ENCODE results near the gene IL27RA. TPM values are rescaled to one million over a fixed set of nuclear protein-coding genes. Genes with fewer than 3 reads are reported as not detected.
"Not testable (repeated sequence)": the region's sequence is repeated elsewhere in the genome, so short reads cannot be mapped to it uniquely, and the experiment has no call there.

Gene IL27RA
- polyA plus RNA-seq, 3 donors: 2.7 to 8.5 (median 2.9) TPM

GRCh38 chr19:14022469-14022868 is 9.1 kb upstream of the IL27RA start:
- H3K27ac ChIP-seq (ENCODE audit: low read depth, low read length): no peak overlapping the region
- WGBS, 3 donors: 79 to 88% (median 84%) methylated on average over 4 of the region's 4 CpGs

- WGBS, 3 donors: 50 to 55% (median 53%) methylated on average over 9 of the region's 9 CpGs
- no peak overlapping the region for H3K27ac ChIP-seq (ENCODE audit: low read depth, low read length)
Measured at GRCh38 chr19:14023404-14024235, 7.9 kb upstream of the IL27RA start.

- H3K27ac ChIP-seq (ENCODE audit: low read depth, low read length): not testable (repeated sequence)
- 87 to 90% (median 89%) methylated on average over 5 of the region's 5 CpGs for WGBS, 3 donors
Measured at GRCh38 chr19:14026652-14027192, 4.8 kb upstream of the IL27RA start.

- H3K27ac ChIP-seq (ENCODE audit: low read depth, low read length): no peak within 1 kb of the TSS
- 60 to 79% (median 71%) methylated on average over 24 of the region's 24 CpGs for WGBS, 3 donors
Measured at GRCh38 chr19:14027856-14028450, 3.6 kb upstream of the IL27RA start, which contains the start of gene RLN3. TSS of gene RLN3 (plus strand) at chr19:14028148. CDS start at chr19:14028205, 57 bp downstream.

DNA sequence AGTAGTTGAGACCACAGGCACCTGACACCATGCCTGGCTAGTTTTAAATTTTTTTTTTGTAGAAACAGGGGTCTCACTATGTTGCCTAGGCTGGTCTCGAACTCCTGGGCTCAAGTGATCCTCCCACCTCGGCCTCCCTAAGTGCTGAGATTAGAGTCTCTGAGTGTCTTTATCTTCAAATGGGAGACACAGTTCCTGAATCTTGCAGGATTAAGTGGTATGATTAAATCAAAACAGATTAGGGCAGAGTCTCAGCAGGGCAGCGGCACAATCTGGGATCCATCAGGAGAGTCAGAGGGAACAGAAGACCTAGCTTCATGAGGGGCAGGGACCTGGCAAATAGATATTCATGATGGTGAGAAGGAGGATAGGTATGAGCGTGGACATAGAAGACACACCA is 2.7 kb upstream of the IL27RA start:
- no peak overlapping the region for H3K27ac ChIP-seq (ENCODE audit: low read depth, low read length)
- WGBS, 3 donors: 73 to 80% (median 79%) methylated on average over 4 of the region's 4 CpGs

DNA sequence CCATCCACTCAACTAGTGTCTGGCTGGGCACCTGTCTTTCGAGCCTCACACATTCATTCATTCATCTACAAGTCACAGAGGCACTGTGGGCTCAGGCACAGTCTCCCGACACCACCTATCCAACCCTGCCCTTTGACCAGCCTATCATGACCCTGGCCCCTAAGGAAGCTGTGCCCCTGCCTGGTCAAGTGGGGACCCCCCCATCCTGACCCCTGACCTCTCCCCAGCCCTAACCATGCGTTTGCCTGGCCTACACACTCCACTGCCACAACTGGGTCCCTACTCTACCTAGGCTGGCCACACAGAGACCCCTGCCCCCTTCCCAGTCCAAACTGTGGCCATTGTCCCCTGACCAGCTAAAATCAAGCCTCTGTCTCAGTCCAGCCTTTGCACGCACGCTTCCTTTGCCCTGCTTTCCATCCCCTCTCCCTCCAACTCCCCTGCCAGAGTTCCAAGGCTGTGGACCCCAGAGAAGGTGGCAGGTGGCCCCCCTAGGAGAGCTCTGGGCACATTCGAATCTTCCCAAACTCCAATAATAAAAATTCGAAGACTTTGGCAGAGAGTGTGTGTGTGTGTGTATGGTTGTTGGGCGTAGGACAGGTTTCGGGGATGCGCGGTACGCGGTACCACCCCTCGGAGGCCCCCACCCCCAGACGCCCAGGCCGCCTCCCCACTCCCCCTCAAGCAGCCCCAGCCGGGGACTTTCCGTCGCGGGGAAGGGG is 404 bp upstream of the IL27RA start:
- no peak overlapping the region for H3K27ac ChIP-seq (ENCODE audit: low read depth, low read length)
- WGBS, 3 donors: 16 to 28% (median 21%) methylated on average over 19 to 20 of the region's 20 CpGs

GRCh38 chr19:14033946-14034345 is 2.4 kb downstream of the IL27RA start:
- 95 to 99% (median 97%) methylated on average over 2 of the region's 2 CpGs for WGBS, 3 donors

GRCh38 chr19:14035159-14035558 is 3.6 kb downstream of the IL27RA start:
- 84 to 92% (median 90%) methylated on average over 12 of the region's 12 CpGs for WGBS, 3 donors

More at GRCh38 chr19:14033946-14034345, 2.4 kb downstream of the IL27RA start:
- H3K27ac ChIP-seq (ENCODE audit: low read depth, low read length): no peak overlapping the region

DNA sequence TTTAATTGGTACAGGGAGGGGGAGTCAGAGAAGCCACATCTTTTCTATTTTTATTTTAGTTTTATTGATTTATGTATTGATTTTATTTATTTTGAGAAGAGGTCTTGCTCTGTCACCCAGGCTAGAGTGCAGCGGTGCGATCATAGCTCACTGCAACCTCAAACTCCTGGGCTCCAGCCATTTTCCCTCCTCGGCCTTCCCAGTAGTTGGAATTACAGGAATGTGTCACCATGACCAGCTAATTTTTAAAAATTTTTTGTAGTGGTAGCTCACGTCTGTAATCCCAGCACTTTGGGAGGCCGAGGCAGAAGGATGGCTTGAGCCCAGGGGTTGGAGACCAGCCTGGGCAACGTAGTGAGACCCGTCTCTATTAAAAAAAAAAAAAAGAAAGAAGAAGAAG is 4.1 kb downstream of the IL27RA start:
- 79 to 88% (median 87%) methylated on average over 7 of the region's 7 CpGs for WGBS, 3 donors

More at GRCh38 chr19:14035159-14035558, 3.6 kb downstream of the IL27RA start:
- not testable (repeated sequence) for H3K27ac ChIP-seq (ENCODE audit: low read depth, low read length)

GRCh38 chr19:14039181-14039580 is 7.6 kb downstream of the IL27RA start:
- no peak overlapping the region for H3K27ac ChIP-seq (ENCODE audit: low read depth, low read length)
- 84 to 97% (median 91%) methylated on average over 7 of the region's 7 CpGs for WGBS, 3 donors

More for the DNA sequence above, 4.1 kb downstream of the IL27RA start:
- no peak overlapping the region for H3K27ac ChIP-seq (ENCODE audit: low read depth, low read length)

GRCh38 chr19:14042659-14043608 is 11.4 kb downstream of the IL27RA start:
- H3K27ac ChIP-seq (ENCODE audit: low read depth, low read length): not testable (repeated sequence)
- 57 to 64% (median 60%) methylated on average over 19 of the region's 19 CpGs for WGBS, 3 donors

GRCh38 chr19:14047866-14048265 is 16.3 kb downstream of the IL27RA start:
- not testable (repeated sequence) for H3K27ac ChIP-seq (ENCODE audit: low read depth, low read length)
- WGBS, 3 donors: 97 to 99% (median 99%) methylated on average over 10 of the region's 10 CpGs

DNA sequence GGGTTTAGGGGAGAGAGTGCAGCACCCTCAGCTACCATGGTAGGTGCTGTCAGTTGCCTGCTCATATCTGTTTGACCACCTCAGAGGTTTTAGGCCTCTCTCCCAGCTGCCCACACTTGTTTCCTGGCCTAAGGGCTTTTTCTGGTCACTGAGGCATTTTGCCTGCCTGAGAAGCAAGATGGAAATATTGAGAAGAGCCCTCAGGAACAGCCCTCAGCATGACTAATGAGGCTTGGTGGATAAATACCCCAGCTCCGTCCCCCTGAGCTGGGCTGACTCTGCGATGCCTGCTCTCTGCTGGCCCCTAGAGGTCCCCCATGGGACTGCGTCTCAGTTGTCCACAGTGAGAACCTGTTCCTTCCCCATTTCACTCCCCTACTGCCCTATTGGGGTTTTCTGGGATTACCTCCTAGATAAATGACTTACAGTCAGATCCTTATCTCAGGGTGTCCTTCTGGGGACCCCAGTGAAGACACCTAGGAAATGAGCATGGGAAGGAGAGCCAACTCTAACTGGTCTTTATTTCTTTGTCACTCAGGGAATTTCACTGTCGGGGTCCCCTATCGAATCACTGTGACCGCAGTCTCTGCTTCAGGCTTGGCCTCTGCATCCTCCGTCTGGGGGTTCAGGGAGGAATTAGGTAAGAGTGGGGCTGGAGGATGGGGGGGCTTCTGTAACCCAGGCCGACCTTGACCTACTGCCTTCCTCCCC is 17.0 kb downstream of the IL27RA start:
- no peak overlapping the region for H3K27ac ChIP-seq (ENCODE audit: low read depth, low read length)
- WGBS, 3 donors: 74 to 85% (median 83%) methylated on average over 8 of the region's 8 CpGs

- no peak overlapping the region for H3K27ac ChIP-seq (ENCODE audit: low read depth, low read length)
- WGBS, 3 donors: 92 to 99% (median 95%) methylated on average over 4 of the region's 4 CpGs
Measured at GRCh38 chr19:14050512-14050911, 18.9 kb downstream of the IL27RA start.

GRCh38 chr19:14050961-14051360 is 19.4 kb downstream of the IL27RA start:
- not testable (repeated sequence) for H3K27ac ChIP-seq (ENCODE audit: low read depth, low read length)
- 91 to 95% (median 95%) methylated on average over 11 of the region's 11 CpGs for WGBS, 3 donors

DNA sequence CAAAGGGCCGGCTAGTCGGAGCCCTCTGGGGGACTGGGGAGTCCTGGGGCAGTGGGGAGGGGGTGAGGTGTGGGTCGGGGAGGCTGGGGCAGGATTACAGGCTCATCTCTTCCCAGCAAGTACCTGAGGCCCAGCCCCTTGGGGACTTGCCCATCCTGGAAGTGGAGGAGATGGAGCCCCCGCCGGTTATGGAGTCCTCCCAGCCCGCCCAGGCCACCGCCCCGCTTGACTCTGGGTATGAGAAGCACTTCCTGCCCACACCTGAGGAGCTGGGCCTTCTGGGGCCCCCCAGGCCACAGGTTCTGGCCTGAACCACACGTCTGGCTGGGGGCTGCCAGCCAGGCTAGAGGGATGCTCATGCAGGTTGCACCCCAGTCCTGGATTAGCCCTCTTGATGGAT is 20.4 kb downstream of the IL27RA start:
- 79 to 86% (median 83%) methylated on average over 8 to 9 of the region's 9 CpGs for WGBS, 3 donors

DNA sequence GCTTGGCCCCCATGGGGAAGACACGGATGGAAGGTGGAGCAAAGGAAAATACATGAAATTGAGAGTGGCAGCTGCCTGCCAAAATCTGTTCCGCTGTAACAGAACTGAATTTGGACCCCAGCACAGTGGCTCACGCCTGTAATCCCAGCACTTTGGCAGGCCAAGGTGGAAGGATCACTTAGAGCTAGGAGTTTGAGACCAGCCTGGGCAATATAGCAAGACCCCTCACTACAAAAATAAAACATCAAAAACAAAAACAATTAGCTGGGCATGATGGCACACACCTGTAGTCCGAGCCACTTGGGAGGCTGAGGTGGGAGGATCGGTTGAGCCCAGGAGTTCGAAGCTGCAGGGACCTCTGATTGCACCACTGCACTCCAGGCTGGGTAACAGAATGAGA is 20.9 kb downstream of the IL27RA start:
- 85 to 94% (median 88%) methylated on average over 6 of the region's 6 CpGs for WGBS, 3 donors

More for the DNA sequence above, 20.4 kb downstream of the IL27RA start:
- H3K27ac ChIP-seq (ENCODE audit: low read depth, low read length): no peak overlapping the region

More for the DNA sequence above, 20.9 kb downstream of the IL27RA start:
- no peak overlapping the region for H3K27ac ChIP-seq (ENCODE audit: low read depth, low read length)

Measured in adipose tissue (tissue), 3 donors.